ENCODE results near the gene NRDC.
"Not testable (repeated sequence)": the region's sequence is repeated elsewhere in the genome, so short reads cannot be mapped to it uniquely, and the experiment has no call there.

The NRDC gene

GRCh38 chr1:51877434-51878307, 856 bp downstream of the NRDC start:
- DNase-seq: no peak

DNA sequence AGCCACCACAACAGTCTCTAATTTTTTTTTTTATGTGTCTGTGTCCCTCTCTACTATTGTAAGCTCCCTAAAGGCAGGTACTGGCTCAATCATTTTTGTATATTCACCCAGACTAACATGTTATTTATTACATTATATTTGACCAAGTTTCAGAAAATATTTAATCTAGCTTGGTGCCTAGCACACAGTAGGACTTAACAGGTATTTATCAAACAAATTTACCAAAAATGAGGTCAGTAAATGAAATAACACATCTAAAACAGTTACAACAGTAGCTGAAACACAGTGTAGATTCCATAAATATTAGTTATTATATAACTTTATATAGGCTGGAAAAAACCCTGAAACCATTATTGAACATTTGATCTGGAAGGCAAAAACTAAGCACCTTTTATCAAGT, 2.7 kb downstream of the NRDC start:
- no peak for DNase-seq

DNA sequence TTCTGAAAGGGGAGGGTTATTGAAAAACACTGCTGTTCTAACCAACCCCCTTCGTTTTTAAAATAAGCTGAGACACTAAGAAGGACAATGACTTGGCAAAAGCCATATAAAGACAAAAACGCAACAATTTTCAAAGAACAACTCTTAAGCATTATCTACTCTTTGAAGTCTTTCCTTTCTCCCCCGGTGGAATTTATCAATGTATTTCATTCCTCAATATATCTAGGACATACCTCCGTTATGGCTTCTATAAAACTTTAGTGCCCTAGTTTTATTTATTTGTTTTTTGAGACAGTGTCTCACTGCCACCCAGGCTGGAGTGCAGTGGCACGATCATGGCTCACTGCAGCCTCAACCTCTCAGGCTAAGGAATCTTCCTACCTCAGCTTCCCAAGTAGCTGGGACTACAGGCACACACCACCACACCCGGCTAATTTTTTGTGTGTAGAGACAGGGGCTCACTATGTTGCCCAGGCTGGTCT, 3.2 kb downstream of the NRDC start:
- DNase-seq: no peak

DNA sequence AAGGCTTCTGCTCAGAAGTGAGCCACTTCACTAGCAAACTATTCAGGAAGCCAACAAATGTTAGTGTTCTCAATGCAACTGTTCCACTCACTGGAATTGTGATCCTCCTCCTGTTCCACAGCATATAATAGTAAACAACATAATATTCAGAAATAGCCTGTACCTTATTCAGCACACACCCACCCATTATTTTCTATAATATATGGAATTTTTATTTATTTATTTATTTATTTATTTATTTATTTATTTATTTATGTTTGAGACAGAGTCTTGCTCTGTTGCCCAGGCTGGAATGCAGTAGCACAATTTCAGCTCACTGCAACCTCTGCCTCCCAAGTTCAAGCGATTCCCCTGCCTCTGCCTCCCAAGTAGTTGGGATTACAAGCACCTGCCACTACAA, 5.3 kb downstream of the NRDC start:
- DNase-seq: not testable (repeated sequence)

DNA sequence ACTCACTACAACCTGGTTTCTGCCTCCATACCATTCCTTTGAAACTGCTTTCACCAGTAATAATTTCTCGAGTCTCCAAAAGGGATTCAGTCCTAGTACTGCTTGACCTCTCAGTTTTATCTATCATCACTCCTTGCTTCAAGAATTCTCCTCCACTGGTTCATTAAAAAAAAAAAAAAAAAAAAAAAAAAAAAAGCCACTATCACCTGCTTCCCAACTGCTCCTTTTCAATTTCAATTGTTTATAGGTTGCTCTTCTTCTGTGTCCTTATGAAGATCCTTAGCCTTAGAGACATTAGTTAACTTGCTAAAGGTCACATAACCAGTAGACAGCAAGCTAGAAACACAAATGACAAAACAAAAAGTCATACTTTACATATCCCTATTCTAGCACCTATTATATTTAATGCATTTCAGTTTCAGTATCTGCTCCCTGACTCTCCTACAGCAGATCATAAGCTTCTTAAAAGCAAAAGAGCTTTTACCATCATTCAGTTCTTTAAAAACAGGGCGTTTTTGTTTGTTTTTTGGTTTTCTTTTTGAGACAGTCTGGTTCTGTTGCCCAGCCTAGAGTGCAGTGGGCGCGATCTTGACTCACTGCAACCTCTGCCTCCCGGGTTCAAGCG, 7.1 kb downstream of the NRDC start:
- DNase-seq: no peak

GRCh38 chr1:51870603-51871350, 7.8 kb downstream of the NRDC start:
- no peak for DNase-seq

GRCh38 chr1:51867479-51868232, 10.9 kb downstream of the NRDC start:
- no peak for DNase-seq

- DNase-seq: no peak
These were observed 15.1 kb downstream of the NRDC start for GRCh38 chr1:51863384-51863783.

- no peak for DNase-seq
These were observed 16.9 kb downstream of the NRDC start for GRCh38 chr1:51861669-51862068.

DNA sequence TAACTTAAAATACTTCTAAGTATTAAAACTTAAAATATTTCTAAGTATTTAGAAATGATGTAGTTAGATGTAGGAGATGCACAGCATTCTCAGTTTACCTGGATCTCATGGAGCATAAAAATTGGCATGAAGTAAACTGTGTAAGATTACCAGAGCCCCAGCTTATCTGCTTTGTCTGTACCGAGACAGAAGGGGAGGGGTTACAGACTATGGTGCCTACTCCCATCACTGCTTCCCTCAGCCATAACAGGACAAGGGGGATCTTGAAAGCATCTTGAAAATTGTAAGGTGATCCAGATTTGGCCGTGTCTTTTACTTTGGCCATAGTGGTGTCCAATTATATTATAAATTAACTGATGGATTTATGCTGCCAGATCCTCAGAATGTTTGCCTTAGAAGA, 18.8 kb downstream of the NRDC start:
- DNase-seq: no peak

GRCh38 chr1:51859333-51859732, 19.2 kb downstream of the NRDC start:
- no peak for DNase-seq

GRCh38 chr1:51858892-51859291, 19.6 kb downstream of the NRDC start:
- DNase-seq: no peak

- no peak for DNase-seq
These were observed 21.8 kb downstream of the NRDC start for GRCh38 chr1:51856745-51857144.

GRCh38 chr1:51855624-51856023, 22.9 kb downstream of the NRDC start:
- DNase-seq: no peak

DNA sequence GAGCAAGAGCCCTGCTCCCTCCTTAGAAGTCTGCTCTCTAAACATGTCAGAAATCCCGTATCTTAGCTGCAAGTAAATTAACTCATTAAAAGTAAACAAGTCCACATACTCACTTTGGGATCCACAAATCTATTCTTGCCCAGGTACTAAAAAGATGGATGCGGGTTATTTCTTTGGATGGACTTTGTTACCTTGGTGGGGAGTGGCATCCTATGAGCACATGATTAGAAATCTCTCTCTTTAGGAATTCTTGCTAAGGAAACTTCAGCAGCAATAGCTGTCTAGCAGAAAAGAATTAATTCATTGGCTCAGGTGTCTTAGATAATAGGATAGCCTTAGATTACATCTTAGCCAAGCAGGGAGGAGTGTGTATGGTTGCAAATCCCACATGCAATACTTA, 25.2 kb downstream of the NRDC start:
- no peak for DNase-seq

DNA sequence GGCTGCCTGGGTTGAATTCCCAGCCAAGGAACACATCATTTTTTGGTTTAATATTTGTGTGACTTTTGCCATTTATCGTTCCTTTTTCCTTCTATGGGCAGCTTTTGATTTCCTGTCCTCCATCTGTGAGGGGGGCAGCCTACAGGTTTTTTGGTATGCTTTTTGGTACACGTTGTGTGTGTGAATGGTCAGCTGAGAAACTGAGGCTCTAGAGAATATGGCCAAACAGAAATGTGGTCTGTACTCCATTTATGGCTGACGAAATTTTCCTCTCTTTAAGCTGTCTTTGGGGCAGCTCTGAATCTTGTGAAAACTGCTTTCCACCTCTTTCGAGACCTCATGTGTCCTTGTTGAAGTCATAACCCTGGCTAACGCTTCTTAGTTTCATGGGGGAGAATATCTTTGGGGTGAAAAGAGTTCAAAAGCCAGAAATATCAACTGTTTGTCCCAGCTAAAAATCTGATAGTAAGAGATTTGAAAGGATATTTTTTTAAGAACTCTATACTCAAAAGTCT, 26.6 kb downstream of the NRDC start:
- no peak for DNase-seq

DNA sequence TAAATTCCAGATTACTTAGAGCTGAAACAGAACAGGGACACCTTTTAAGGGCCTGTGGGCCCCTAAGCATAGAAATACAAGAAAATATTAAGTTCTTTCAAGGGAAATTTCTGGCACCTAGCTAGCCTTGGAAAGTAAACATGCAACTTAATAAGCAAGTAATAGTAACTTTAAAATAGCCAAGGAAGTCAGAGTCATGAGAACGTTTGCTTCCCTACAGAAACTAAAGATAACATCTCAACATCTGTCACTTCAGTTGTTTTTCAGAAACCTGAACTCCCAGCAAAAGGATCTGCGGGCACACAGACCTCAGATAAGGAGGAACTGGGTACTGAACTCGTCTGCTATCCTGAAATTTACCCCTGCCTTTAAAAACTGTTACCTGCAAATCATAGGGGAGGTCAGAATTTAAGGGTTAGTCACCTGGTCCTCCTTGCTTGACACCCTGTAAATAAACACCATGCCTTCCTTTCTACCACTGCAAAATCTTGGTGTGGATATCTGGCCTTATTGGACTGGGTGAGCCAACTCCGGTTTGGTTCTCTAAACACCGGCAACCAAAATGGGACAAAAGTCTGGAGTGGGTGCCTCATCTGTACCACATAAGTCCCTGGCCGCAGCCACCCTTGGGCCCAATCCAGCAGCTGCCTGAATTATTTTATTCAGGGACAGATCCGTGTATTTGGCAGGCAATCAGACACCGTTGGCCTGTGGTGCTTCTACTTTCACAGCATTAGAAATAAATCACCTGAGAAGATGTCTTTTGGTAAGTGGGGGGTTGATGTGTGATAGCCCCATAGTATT, 27.9 kb downstream of the NRDC start:
- no peak for DNase-seq

DNA sequence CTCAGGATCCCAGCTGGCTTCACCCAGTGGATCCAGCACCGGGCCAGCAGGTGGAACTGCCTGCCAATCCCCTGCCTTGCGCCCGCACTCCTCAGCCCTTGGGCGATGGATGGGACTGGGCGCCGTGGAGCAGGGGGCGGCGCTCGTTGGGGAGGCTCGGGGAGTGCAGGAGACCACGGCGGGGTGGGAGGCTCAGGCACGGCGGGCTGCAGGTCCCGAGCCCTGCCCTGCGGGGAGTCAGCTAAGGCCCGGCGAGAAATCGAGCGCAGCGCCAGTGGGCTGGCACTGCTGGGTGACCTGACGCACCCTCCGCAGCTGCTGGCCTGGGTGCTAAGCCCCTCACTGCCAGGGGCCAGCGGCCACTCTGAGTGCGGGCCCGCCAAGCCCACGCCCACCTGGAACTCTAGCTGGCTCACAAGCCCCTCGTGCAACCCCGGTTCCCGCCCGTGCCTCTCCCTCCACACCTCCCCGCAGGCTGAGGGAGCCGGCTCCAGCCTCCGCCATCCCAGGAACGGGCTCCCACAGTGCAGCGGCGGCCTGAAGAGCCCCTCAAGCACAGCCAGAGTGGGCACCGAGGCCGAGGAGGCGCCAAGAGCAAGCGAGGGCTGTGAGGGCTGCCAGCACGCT, 31.1 kb downstream of the NRDC start:
- DNase-seq: no peak

- no peak for DNase-seq
These were observed 34.6 kb downstream of the NRDC start for GRCh38 chr1:51843948-51844347.

GRCh38 chr1:51842261-51842660, 36.3 kb downstream of the NRDC start:
- DNase-seq: no peak

DNA sequence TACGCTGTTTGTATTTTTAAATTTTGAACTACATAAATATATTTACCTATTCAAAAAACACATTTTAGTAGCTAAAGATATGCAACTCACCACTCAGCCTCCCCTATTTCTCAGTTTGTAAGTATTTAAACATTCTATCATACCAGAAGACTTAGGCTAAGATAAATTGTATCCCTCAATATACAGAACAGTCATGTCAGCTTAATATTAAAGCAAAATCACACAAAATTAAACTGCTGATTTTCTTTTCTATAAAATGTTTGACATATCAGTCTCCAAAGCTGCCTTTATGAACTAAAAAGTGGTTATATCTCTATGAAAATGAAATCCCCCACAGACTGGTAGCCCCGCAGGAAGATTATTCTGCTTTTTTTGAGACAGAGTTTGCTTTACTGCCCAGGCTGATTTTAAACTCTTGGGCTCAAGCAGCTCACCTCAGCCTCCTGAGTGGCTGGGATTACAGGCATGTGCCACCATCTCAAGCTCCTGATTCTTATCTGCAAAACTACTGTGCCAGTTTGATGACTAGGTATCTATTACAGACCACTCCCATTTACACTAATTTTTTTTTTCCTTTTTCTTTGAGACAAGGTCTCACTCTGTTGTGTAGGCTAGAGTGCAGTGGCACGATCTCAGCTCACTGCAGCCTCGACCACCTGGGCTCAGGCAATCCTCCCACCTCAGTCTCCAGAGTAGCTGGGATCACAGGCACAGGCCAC, 37.6 kb downstream of the NRDC start:
- no peak for DNase-seq
